HUES6 (cell line): ENCODE data around the gene LTBP1.

Source experiments
- H3K27ac ChIP-seq: 2 replicates; pipeline ENCODE4 v1.7.0; 2013; ENCODE audit warnings: low read depth, mild to moderate bottlenecking, low read length, inconsistent platforms
- H3K27me3 ChIP-seq: 2 replicates; pipeline ENCODE4 v1.6.1; 2013; ENCODE audit warnings: low read length; ENCODE audit not compliant: control insufficient read depth, insufficient read depth
- H3K36me3 ChIP-seq: 2 replicates; pipeline ENCODE4 v1.6.1; 2013; ENCODE audit warnings: low read length; ENCODE audit not compliant: control insufficient read depth, insufficient read depth
- H3K4me1 ChIP-seq: 2 replicates; pipeline ENCODE4 v1.6.1; 2013; ENCODE audit warnings: low read length; ENCODE audit not compliant: control insufficient read depth, insufficient read depth
- H3K4me3 ChIP-seq: 2 replicates; pipeline ENCODE4 v1.5.1; 2013; ENCODE audit warnings: low read depth, low read length
- H3K9ac ChIP-seq: one replicate; pipeline ENCODE4 v1.6.1; 2013; ENCODE audit warnings: mild to moderate bottlenecking, low read length
- H3K9me3 ChIP-seq: 2 replicates; pipeline ENCODE4 v1.6.1; 2013; ENCODE audit warnings: low read depth, low read length; ENCODE audit not compliant: control insufficient read depth, insufficient read depth

LTBP1 gene

DNA sequence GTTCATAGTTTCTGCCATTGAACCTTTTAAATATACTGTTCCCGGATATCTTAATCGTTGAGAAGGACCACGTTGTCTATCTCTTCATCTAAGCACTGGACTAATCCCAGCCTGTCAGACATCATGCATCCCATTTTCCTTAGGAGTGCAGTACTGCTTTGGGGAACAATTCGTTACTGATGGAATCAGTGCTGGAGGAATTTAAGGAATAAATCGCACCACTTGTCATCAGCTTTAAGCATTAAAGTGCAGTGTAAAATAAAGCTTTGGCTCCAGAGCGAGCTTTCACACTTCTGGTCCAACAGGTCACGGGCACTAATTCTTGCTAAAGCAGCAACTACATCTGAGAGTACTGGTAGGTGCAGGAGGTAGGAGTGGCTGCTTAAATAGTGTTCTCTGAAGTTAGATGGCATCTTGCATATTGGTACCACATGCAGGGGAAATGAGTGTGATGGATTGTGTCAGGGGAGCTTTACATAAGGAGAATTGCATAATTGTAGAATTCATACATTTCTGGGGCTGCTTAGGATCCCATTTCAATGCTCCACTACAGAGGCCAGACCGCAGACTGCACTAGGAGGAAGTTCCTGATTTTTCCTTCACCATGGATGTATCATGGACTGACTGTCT is 424.0 kb downstream of the LTBP1 start:
- Histone ChIP-seq H3K9me3 (no peaks in the 10 kb centered on the region), H3K36me3 (no peaks in the 10 kb centered on the region), H3K27me3 (no peaks in the 10 kb centered on the region), H3K27ac (no peak overlapping the region), H3K4me3 (no peak overlapping the region), H3K9ac (no peak overlapping the region), H3K4me1 (no peaks in the 10 kb centered on the region)

DNA sequence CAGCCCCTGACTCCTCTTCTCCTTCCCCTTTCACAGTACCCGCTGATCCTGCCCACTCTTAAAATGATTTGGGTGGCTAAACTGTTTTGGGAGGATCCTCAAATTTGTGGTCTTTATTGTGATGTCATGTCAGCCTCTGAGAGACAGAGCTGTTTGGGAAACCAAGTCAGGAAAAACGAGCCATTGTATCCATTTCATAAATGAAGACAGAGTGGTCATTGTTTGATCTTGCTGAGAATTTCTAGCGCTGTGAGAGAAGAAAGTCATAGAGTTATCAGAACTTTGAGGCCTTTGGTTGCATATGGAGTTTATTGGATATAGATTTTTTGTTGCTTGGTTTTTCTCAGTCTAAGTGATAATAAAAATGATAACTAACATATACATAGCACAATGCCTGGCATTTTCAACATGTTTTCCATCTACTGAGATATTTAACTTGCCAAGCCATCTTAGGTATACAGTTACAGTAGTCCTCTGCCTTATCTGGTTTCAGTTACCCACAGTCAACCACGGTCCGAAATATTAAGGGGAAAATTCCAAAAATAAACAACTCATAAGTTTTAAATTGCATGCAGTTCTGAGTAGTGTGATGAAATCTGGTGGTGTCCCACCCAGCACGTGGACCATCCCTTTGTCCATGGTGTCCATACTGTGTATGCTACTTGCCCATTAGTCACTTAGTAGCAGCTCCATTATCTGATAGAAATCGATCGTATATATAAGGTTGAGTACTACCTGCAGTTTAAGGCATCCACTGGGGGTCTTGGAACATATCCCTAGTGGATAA is 424.7 kb downstream of the LTBP1 start:
- no peaks in the 10 kb centered on the region for H3K9me3 ChIP-seq
- H3K27ac ChIP-seq, result no peak overlapping the region
- no peaks in the 10 kb centered on the region for H3K36me3 ChIP-seq
- H3K4me1 ChIP-seq, result no peaks in the 10 kb centered on the region
- H3K9ac ChIP-seq, result no peak overlapping the region
- no peaks in the 10 kb centered on the region for H3K27me3 ChIP-seq
- no peak overlapping the region for H3K4me3 ChIP-seq

DNA sequence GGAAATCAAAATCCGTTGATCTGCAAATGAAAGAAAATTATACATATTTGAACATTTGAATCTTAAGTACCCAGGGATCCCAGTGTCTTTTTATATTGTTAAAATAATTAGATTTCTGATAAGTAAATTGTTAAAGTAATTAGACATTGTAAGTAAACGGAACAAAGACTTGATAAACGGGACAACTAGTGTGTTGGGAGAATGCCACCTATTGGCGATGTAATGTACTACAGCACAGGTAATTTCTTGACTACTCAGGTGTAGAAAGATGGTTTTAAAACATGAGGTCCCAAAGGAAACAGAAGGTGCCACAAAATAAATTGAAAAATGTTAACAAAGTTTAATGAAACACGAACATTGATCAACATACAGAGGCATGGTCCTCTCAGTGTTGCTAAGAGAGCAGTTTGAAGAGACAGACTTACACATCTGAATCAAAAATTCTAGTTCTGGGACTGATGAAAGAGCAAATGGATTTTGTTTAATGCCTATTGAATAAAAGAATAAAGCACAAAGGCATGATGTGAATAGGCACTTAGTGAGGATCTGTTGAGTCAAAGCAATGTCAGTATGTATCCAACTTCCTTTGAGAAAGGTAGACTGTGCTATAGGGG is 426.3 kb downstream of the LTBP1 start:
- no peaks in the 10 kb centered on the region for H3K4me1 ChIP-seq
- no peak overlapping the region for H3K9ac ChIP-seq
- no peaks in the 10 kb centered on the region for H3K36me3 ChIP-seq
- no peaks in the 10 kb centered on the region for H3K27me3 ChIP-seq
- no peak overlapping the region for H3K4me3 ChIP-seq
- no peak overlapping the region for H3K27ac ChIP-seq
- no peaks in the 10 kb centered on the region for H3K9me3 ChIP-seq

DNA sequence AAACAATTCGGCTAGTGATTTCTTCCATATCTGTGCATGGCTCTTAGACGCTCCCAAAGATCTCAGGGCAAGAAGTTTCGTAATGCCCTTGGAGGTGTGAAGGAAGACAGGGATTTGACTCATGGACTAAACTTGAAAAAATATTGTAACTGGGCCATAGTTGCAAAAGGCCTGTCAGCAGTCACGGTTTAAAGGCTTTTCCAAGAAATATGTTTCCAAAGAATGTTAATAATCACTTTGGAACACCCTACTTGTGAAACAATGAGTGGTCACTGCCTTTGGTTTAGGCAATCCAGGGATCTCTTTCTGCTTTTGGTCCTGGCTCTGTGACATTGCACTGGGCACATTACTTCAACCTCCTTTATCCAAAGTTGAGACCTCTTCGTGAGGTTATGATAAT is 427.2 kb downstream of the LTBP1 start:
- Histone ChIP-seq H3K27ac (no peak overlapping the region), H3K9ac (no peak overlapping the region), H3K36me3 (no peaks in the 10 kb centered on the region), H3K27me3 (no peaks in the 10 kb centered on the region), H3K4me3 (no peak overlapping the region), H3K4me1 (peaks cover 6% of the 10 kb centered on the region), H3K9me3 (no peaks in the 10 kb centered on the region)

DNA sequence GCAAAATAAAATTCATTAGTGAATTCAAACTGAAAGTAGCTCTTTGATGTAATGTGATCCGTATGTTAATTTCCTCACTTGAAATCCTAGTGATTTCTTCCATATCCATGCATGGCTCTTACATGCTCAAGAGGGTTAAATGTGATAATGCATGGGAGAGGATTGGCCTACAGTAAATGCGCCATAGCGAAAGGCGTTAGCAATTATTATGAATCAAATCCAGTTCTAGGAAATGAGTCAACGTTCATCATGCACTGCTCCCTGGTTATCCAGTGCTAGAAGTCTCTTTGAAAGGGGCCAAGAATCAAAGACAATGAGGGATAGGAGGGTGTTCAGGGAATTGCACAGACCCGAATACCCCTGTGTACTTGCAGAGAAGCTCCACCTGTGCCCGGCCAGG is 428.3 kb downstream of the LTBP1 start:
- no peaks in the 10 kb centered on the region for H3K27me3 ChIP-seq
- peaks cover 11% of the 10 kb centered on the region for H3K4me1 ChIP-seq
- no peak overlapping the region for H3K27ac ChIP-seq
- H3K36me3 ChIP-seq, result no peaks in the 10 kb centered on the region
- no peak overlapping the region for H3K9ac ChIP-seq
- H3K4me3 ChIP-seq, result no peak overlapping the region
- no peaks in the 10 kb centered on the region for H3K9me3 ChIP-seq

DNA sequence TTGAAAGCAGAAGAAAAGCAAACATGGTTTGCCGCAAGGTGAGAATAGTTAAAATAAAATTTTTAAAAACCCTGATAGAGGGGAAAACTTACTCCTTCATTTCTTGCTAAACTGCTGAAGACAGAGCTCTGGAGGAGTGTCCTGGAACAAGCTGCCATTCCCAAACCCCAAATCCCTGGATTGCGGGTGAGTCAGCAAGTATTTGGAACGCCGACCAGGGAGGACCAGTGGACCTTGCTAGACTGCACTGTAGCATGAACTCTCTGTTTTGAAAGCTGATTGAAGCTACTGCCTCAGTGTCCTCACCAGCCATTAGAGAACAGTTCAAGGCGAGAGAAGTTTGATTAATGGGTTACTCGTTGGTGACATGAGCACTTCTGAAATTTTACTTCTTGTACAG is 430.3 kb downstream of the LTBP1 start:
- Histone ChIP-seq H3K4me3 (no peak overlapping the region), H3K27ac (no peak overlapping the region), H3K27me3 (no peaks in the 10 kb centered on the region), H3K4me1 (peaks cover 11% of the 10 kb centered on the region), H3K9me3 (no peaks in the 10 kb centered on the region), H3K9ac (no peak overlapping the region), H3K36me3 (no peaks in the 10 kb centered on the region)

DNA sequence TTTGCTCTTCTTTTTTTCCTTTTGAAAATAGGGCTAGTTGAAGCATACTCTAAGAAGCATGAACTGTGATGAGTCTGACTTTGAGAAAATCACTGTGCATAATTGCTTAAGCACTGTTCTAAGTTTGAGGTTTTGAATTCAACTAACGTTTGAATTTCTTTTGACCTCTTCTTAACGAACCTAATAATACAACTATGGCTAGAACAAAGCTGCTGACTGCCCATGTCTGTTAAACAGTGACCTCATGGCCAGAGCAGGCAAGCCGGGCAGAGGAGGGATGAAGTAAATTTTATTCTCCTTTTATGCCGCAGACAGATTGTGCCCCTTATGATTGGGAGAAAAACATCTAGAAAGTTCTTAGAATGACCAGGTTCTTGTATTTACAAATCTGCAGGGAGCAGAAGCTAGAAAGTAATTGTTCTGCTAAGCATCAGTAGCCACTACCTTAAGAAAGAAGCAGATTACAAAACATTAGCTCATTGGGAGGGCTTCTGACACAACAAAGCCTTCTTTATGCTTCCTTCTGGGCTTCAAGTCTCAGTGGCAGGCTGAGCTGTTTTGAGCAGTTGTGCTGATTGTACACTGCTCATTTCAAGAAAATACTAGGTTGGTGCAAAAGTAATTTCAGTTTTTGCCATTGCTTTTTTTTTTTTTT is 431.9 kb downstream of the LTBP1 start:
- no peak overlapping the region for H3K4me3 ChIP-seq
- H3K36me3 ChIP-seq, result no peaks in the 10 kb centered on the region
- H3K27ac ChIP-seq, result 0 out of 2 replicates have a peak overlapping the region, but pooled peaks have one; percentile 14
- H3K9me3 ChIP-seq, result no peaks in the 10 kb centered on the region
- H3K4me1 ChIP-seq, result peaks cover 11% of the 10 kb centered on the region
- no peaks in the 10 kb centered on the region for H3K27me3 ChIP-seq
- no peak overlapping the region for H3K9ac ChIP-seq

DNA sequence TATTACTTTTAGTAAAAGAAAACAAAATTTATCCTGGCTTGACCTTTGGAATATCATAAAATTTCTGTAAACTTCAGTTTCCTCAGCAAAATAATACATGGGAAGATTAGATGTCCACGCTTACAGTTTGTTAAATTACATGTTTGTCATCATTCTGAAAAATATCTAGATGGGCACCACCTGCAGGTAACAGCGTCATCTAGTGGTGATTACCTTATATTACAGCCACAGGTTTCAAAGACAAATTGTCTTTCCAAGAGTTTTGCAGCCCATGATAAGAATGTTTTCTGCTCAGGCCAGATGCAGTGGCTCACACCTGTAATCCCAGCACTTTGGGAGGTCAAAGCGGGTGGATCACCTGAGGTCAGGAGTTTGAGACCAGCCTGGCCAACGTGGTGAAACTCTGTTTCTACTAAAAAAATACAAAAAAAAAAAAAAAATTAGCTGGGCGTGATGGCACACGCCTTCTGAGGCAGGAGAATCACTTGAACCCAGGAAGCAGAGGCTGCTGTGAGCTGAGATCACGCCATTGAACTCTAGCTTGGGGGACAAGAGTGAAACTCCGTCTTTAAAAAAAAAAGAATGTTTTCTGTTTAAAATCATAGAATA is 433.4 kb downstream of the LTBP1 start:
- Histone ChIP-seq H3K9me3 (no peaks in the 10 kb centered on the region), H3K27ac (no peak overlapping the region), H3K27me3 (no peaks in the 10 kb centered on the region), H3K36me3 (no peaks in the 10 kb centered on the region), H3K9ac (no peak overlapping the region), H3K4me1 (peaks cover 11% of the 10 kb centered on the region), H3K4me3 (no peak overlapping the region)

DNA sequence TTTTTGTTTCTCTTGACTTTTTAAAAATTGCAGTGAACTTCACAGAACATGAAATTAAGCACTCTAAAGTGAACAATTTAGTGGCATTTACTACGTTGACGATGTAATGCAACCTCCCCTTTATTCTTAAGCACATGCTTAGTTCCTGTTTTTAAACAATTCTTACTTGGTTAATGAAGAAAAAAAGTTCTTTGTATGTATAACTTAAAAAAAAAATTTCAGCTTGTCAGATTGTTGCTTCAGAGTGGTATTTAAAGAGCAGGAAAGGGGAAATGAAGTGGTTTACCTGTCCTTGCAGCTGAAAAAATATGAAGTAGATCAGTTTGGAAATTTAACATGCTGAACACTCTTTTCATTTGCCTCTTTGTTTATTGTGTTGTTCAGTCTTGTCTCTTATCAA is 434.0 kb downstream of the LTBP1 start:
- Histone ChIP-seq H3K9me3 (no peaks in the 10 kb centered on the region), H3K9ac (no peak overlapping the region)

DNA sequence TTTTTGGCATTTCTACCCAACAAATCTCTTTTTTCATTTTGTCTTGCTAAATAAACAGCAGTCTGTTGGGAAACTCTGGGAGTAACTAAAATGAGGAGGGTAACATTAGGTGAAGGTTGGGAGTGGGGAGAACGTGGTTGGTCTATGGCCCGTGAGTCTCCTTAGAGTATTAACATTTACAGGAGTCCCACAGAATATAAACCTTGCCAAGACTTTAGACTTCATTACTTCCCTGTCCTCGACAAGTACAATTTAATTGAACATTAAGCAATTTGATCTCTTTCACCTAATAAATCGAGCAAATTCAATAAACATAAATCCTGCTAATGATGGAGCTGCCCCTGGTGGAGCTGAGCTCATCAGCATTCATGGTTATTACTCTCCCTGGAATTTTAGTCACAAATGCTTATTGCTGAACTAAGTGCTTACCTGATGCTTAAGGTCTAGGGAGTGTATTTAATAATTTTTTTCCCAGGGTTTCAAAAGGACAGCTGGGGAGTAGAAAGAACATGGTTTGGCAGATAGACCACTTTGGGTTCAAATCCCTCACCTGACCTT is 434.6 kb downstream of the LTBP1 start:
- H3K4me3 ChIP-seq, result no peak overlapping the region
- no peak overlapping the region for H3K27ac ChIP-seq
- no peaks in the 10 kb centered on the region for H3K27me3 ChIP-seq
- H3K9me3 ChIP-seq, result no peaks in the 10 kb centered on the region
- H3K9ac ChIP-seq, result no peak overlapping the region
- peaks cover 11% of the 10 kb centered on the region for H3K4me1 ChIP-seq
- no peaks in the 10 kb centered on the region for H3K36me3 ChIP-seq

More for the DNA sequence above, 434.0 kb downstream of the LTBP1 start:
- Histone ChIP-seq H3K36me3 (no peaks in the 10 kb centered on the region), H3K4me3 (no peak overlapping the region), H3K27ac (no peak overlapping the region), H3K4me1 (peaks cover 11% of the 10 kb centered on the region), H3K27me3 (no peaks in the 10 kb centered on the region)
